Ishikawa (cell line): ENCODE results near the gene ZNF778.

Source experiments
- CEBPB ChIP-seq: IDR thresholded peaks from 2 replicates; pipeline ENCODE4 v1.6.1; 2012
- CREB1 ChIP-seq: IDR thresholded peaks from 2 replicates; pipeline ENCODE4 v1.6.1; 2012; ENCODE audit warnings: low read depth
- EGR1 ChIP-seq: IDR thresholded peaks from 2 replicates; pipeline ENCODE4 v1.6.1; 2012
- EP300 ChIP-seq: IDR thresholded peaks from 2 replicates; pipeline ENCODE4 v1.6.1; 2012; ENCODE audit warnings: borderline replicate concordance
- FOXM1 ChIP-seq: IDR thresholded peaks from 2 replicates; pipeline ENCODE4 v1.6.1; 2012; ENCODE audit warnings: low read depth, borderline replicate concordance
- MAX ChIP-seq: IDR thresholded peaks from 2 replicates; pipeline ENCODE4 v1.6.1; 2012
- NFIC ChIP-seq: IDR thresholded peaks from 2 replicates; pipeline ENCODE4 v1.6.1; 2012
- RAD21 ChIP-seq: IDR thresholded peaks from 2 replicates; pipeline ENCODE4 v1.6.1; 2012; ENCODE audit warnings: low read depth
- REST ChIP-seq: IDR thresholded peaks from 2 replicates; pipeline ENCODE4 v1.6.1; 2012; ENCODE audit warnings: low read depth, mild to moderate bottlenecking
- TAF1 ChIP-seq: IDR thresholded peaks from 2 replicates; pipeline ENCODE4 v1.6.1; 2012; ENCODE audit warnings: low read depth, mild to moderate bottlenecking
- TCF12 ChIP-seq: IDR thresholded peaks from 2 replicates; pipeline ENCODE4 v1.6.1; 2012; ENCODE audit warnings: low read depth
- TEAD4 ChIP-seq: IDR thresholded peaks from 2 replicates; pipeline ENCODE4 v1.6.1; 2012
- USF1 ChIP-seq: IDR thresholded peaks from 2 replicates; pipeline ENCODE4 v1.6.1; 2012
- YY1 ChIP-seq: IDR thresholded peaks from 2 replicates; pipeline ENCODE4 v1.6.1; 2012; ENCODE audit warnings: low read depth
- ZBTB7A ChIP-seq: IDR thresholded peaks from 2 replicates; pipeline ENCODE4 v1.6.1; 2012; ENCODE audit warnings: low read depth

The ZNF778 gene

GRCh38 chr16:89233678-89234490 is 16.4 kb downstream of the ZNF778 start:
- TF ChIP-seq RAD21 (no peak), USF1 (no peak), CEBPB (no peak), REST (no peak), TAF1 (no peak), YY1 (no peak), TEAD4 (no peak), FOXM1 (no peak), MAX (no peak), ZBTB7A (no peak), CREB1 (no peak), TCF12 (no peak), EGR1 (no peak), NFIC (no peak)

- TF ChIP-seq NFIC (no peak), TEAD4 (no peak), REST (no peak), YY1 (no peak), TAF1 (no peak), RAD21 (no peak), EP300 (no peak), EGR1 (no peak), CREB1 (no peak), ZBTB7A (no peak), TCF12 (no peak), FOXM1 (no peak), MAX (no peak)
Measured at GRCh38 chr16:89237733-89238132, 20.2 kb downstream of the ZNF778 start.

GRCh38 chr16:89241187-89242007 is 23.9 kb downstream of the ZNF778 start:
- no peak for TF ChIP-seq FOXM1
- TF ChIP-seq EP300: no peak
- peak; percentile 69; the same call in 1 of the 2 replicates for TF ChIP-seq TAF1
- no peak for TF ChIP-seq TEAD4
- TF ChIP-seq CREB1: peak; percentile 33
- no peak for TF ChIP-seq REST
- no peak for TF ChIP-seq RAD21
- peak; percentile 7; the same call in 1 of the 2 replicates for TF ChIP-seq NFIC
- no peak for TF ChIP-seq USF1
- no peak for TF ChIP-seq CEBPB
- TF ChIP-seq EGR1: no peak
- 0 out of 2 replicates have a peak, but pooled peaks have one; percentile 49 for TF ChIP-seq ZBTB7A
- no peak for TF ChIP-seq YY1
- peak; percentile 67 for TF ChIP-seq TCF12
- TF ChIP-seq MAX: no peak; the same call in 1 of the 2 replicates
